SK-N-SH treated with all-trans-retinoic acid at 6 μM for 48 hours (cell line): ENCODE data around the gene AKR1A1.

Experiments used
- ARNTL ChIP-seq: fragments of 450-650 bp; formaldehyde crosslinking; IDR thresholded peaks from 2 replicates; pipeline ENCODE4 v1.5.0; 2020; ENCODE audit warnings: low read depth, mild to moderate bottlenecking, moderate library complexity, borderline replicate concordance
- CREB5 ChIP-seq: fragments of 250-450 bp; sonication (Bioruptor Pico); IDR thresholded peaks from 2 replicates; pipeline ENCODE4 v1.5.1; 2020; ENCODE audit warnings: low read depth, mild to moderate bottlenecking, moderate library complexity
- CSDC2 ChIP-seq: fragments of 250-450 bp; sonication (Bioruptor Pico); IDR thresholded peaks from 2 replicates; pipeline ENCODE4 v1.5.0; 2020; ENCODE audit warnings: mild to moderate bottlenecking, moderate library complexity
- ESRRG ChIP-seq: fragments of 250-450 bp; sonication (Bioruptor Pico); IDR thresholded peaks from 2 replicates; pipeline ENCODE4 v1.6.1; 2021; ENCODE audit warnings: mild to moderate bottlenecking
- GLIS3 ChIP-seq: fragments of 250-450 bp; sonication (Bioruptor Pico); IDR thresholded peaks from 2 replicates; pipeline ENCODE4 v1.5.0; 2020; ENCODE audit warnings: mild to moderate bottlenecking, moderate library complexity
- ISL1 ChIP-seq: fragments of 250-450 bp; sonication (Bioruptor Pico); IDR thresholded peaks from 2 replicates; pipeline ENCODE4 v2.1.2; 2022; ENCODE audit warnings: mild to moderate bottlenecking, moderate library complexity
- RARB ChIP-seq: fragments of 250-450 bp; sonication (Bioruptor Pico); IDR thresholded peaks from 2 replicates; pipeline ENCODE4 v1.8.0; 2021; ENCODE audit warnings: mild to moderate bottlenecking, moderate library complexity
- SNAI2 ChIP-seq: fragments of 250-450 bp; sonication (Bioruptor Pico); IDR thresholded peaks from 2 replicates; pipeline ENCODE4 v1.5.0; 2020; ENCODE audit warnings: mild to moderate bottlenecking, moderate library complexity
- TSHZ2 ChIP-seq: fragments of 250-450 bp; sonication (Bioruptor Pico); IDR thresholded peaks from 2 replicates; pipeline ENCODE4 v1.5.0; 2020; ENCODE audit warnings: mild to moderate bottlenecking, moderate library complexity
- ZFP3 ChIP-seq: fragments of 250-450 bp; sonication (Bioruptor Pico); IDR thresholded peaks from 2 replicates; pipeline ENCODE4 v1.5.0; 2020; ENCODE audit warnings: mild to moderate bottlenecking, moderate library complexity
- ZFP30 ChIP-seq: fragments of 450-650 bp; formaldehyde crosslinking; IDR thresholded peaks from 2 replicates; pipeline ENCODE4 v1.5.0; 2022; ENCODE audit warnings: mild to moderate bottlenecking, moderate library complexity
- ZNF8 ChIP-seq: fragments of 450-650 bp; formaldehyde crosslinking; IDR thresholded peaks from 2 replicates; pipeline ENCODE4 v1.5.0; 2020; ENCODE audit warnings: mild to moderate bottlenecking, moderate library complexity
- TF ChIP-seq, protein P1 (sequence below): fragments of 250-450 bp; sonication (Bioruptor Pico); IDR thresholded peaks from 2 replicates; pipeline ENCODE4 v1.8.0; 2020; ENCODE audit warnings: mild to moderate bottlenecking, moderate library complexity, borderline replicate concordance
- TF ChIP-seq, protein P2 (sequence below): fragments of 250-450 bp; sonication (Bioruptor Pico); IDR thresholded peaks from 2 replicates; pipeline ENCODE4 v1.8.0; 2021; ENCODE audit warnings: low read depth, mild to moderate bottlenecking, moderate library complexity, borderline replicate concordance

- no peak for TF ChIP-seq CREB5
- TF ChIP-seq ISL1 = no peak
- TF ChIP-seq RARB (CRISPR knock-in tag) = no peak
- TF ChIP-seq, protein P1, sequence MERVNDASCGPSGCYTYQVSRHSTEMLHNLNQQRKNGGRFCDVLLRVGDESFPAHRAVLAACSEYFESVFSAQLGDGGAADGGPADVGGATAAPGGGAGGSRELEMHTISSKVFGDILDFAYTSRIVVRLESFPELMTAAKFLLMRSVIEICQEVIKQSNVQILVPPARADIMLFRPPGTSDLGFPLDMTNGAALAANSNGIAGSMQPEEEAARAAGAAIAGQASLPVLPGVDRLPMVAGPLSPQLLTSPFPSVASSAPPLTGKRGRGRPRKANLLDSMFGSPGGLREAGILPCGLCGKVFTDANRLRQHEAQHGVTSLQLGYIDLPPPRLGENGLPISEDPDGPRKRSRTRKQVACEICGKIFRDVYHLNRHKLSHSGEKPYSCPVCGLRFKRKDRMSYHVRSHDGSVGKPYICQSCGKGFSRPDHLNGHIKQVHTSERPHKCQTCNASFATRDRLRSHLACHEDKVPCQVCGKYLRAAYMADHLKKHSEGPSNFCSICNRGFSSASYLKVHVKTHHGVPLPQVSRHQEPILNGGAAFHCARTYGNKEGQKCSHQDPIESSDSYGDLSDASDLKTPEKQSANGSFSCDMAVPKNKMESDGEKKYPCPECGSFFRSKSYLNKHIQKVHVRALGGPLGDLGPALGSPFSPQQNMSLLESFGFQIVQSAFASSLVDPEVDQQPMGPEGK (CRISPR knock-in tag) = no peak
- TF ChIP-seq ZFP30 (CRISPR knock-in tag) = no peak
- no peak for TF ChIP-seq ARNTL (CRISPR knock-in tag)
- no peak for TF ChIP-seq ESRRG (CRISPR knock-in tag)
- no peak for TF ChIP-seq CSDC2
- TF ChIP-seq ZNF8 = no peak
- no peak for TF ChIP-seq GLIS3 (CRISPR knock-in tag)
- no peak for TF ChIP-seq TSHZ2
- no peak for TF ChIP-seq ZFP3 (CRISPR knock-in tag)
- no peak for TF ChIP-seq SNAI2 (CRISPR knock-in tag)
- TF ChIP-seq, protein P2, sequence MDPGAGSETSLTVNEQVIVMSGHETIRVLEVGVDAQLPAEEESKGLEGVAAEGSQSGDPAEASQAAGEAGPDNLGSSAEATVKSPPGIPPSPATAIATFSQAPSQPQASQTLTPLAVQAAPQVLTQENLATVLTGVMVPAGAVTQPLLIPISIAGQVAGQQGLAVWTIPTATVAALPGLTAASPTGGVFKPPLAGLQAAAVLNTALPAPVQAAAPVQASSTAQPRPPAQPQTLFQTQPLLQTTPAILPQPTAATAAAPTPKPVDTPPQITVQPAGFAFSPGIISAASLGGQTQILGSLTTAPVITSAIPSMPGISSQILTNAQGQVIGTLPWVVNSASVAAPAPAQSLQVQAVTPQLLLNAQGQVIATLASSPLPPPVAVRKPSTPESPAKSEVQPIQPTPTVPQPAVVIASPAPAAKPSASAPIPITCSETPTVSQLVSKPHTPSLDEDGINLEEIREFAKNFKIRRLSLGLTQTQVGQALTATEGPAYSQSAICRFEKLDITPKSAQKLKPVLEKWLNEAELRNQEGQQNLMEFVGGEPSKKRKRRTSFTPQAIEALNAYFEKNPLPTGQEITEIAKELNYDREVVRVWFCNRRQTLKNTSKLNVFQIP (CRISPR knock-in tag) = no peak
Observed at GRCh38 chr1:45557422-45557944, 6.9 kb downstream of the AKR1A1 start.
